Esophagus squamous epithelium (tissue), 5 donors: Measurements from ENCODE around the gene SLC6A4. TPM values are rescaled to one million over a fixed set of nuclear protein-coding genes. Genes with fewer than 3 reads are reported as not detected.
"Not testable (repeated sequence)": the region's sequence is repeated elsewhere in the genome, so short reads cannot be mapped to it uniquely, and the experiment has no call there.

Experiments used
- DNase-seq: peaks from one replicate; lab custom pipeline; 2025; lab: John Stamatoyannopoulos, UW
- H3K27ac ChIP-seq, 4 donors: fragments of 200-600 bp; sonication (generic); one replicate each; pipeline ENCODE4 v1.5.1; 2016 to 2019; ENCODE audit warnings: mild to moderate bottlenecking in 1 of 4
- H3K27me3 ChIP-seq, 4 donors: fragments of 200-600 bp; sonication (generic); 1 replicate in 3 of 4; 2 replicates in 1 of 4; pipeline versions ENCODE4 v1.5.1 to v1.6.0; 2017 to 2021; ENCODE audit warnings: antibody characterized with exemption in 1 of 4
- H3K36me3 ChIP-seq, 3 donors: fragments of 200-600 bp; sonication (generic); one replicate each; pipeline ENCODE4 v1.5.1; 2016 to 2019
- H3K4me1 ChIP-seq, 3 donors: fragments of 200-600 bp; sonication (generic); one replicate each; pipeline ENCODE4 v1.5.1; 2017 to 2019
- H3K4me3 ChIP-seq, 4 donors: fragments of 200-600 bp; sonication (generic); 1 replicate in 3 of 4; 2 replicates in 1 of 4; pipeline ENCODE4 v1.5.1; 2016 to 2019; ENCODE audit warnings: mild to moderate bottlenecking in 2 of 4, moderate library complexity in 1 of 4
- H3K9me3 ChIP-seq, 3 donors: fragments of 200-600 bp; sonication (generic); one replicate each; pipeline ENCODE4 v1.5.1; 2016 to 2019
- POLR2A ChIP-seq, 4 donors: fragments of 450-650 bp; IDR thresholded peaks; one replicate each; pipeline ENCODE4 v1.6.1; 2017; ENCODE audit warnings: antibody characterized with exemption in 4 of 4, mild to moderate bottlenecking in 4 of 4, moderate library complexity in 3 of 4
- WGBS, 2 donors: methylation state at CpG; one replicate each; pipeline ENCODE4 v1.1.5; 2018; 5-methylcytosine and 5-hydroxymethylcytosine counted together
- intact Hi-C: fragments of 100-400 bp; cut with DNase I; formaldehyde crosslinking; loops from one replicate; pipeline ENCODE4 v1.15.0; 2022
- total RNA-seq, 4 donors: library from RNA; depleted of rRNA; stranded (reverse); fragments of >200 nt; gene quantifications; one replicate each; pipeline ENCODE4 v1.1.0, GENCODE V29; 2016
- TF ChIP-seq, protein P1 (sequence below), 6 experiments: fragments of 450-650 bp in 4 of 6; fragments of 200-600 bp in 2 of 6; sonication (generic) in 2 of 6; IDR thresholded peaks; one replicate each; pipeline ENCODE4 v1.5.1; 2016 to 2019; ENCODE audit warnings: antibody characterized with exemption in 6 of 6, mild to moderate bottlenecking in 4 of 6, moderate library complexity in 4 of 6
- donor health status: DM: yes; HTN: yes; CAD: no.

The SLC6A4 gene
- total RNA-seq, 4 donors from 2014 or later, result 0.48 to 8.2 (median 3.5) TPM

- no peak overlapping the region for H3K4me3 ChIP-seq
- DNase-seq, result no peak
- no peak overlapping the region for H3K27ac ChIP-seq
- H3K4me1 ChIP-seq, result no peaks in the 10 kb centered on the region
- TF ChIP-seq, protein P1, sequence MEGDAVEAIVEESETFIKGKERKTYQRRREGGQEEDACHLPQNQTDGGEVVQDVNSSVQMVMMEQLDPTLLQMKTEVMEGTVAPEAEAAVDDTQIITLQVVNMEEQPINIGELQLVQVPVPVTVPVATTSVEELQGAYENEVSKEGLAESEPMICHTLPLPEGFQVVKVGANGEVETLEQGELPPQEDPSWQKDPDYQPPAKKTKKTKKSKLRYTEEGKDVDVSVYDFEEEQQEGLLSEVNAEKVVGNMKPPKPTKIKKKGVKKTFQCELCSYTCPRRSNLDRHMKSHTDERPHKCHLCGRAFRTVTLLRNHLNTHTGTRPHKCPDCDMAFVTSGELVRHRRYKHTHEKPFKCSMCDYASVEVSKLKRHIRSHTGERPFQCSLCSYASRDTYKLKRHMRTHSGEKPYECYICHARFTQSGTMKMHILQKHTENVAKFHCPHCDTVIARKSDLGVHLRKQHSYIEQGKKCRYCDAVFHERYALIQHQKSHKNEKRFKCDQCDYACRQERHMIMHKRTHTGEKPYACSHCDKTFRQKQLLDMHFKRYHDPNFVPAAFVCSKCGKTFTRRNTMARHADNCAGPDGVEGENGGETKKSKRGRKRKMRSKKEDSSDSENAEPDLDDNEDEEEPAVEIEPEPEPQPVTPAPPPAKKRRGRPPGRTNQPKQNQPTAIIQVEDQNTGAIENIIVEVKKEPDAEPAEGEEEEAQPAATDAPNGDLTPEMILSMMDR (IDR thresholded peaks at IDR 0.05), result no peak
- TF ChIP-seq POLR2A (IDR thresholded peaks at IDR 0.05), result no peak
- no peaks in the 10 kb centered on the region for H3K9me3 ChIP-seq
- H3K36me3 ChIP-seq, result peaks cover 0 to 3% (median 0%) of the 10 kb centered on the region in 3 donors
- 87 to 89% methylated on average over 6 of the region's 6 CpGs for WGBS, 2 donors
- H3K27me3 ChIP-seq, result peaks cover 0 to 20% (median 0%) of the 10 kb centered on the region in 4 donors
- intact Hi-C loops, result no loop called here
These were observed 32.0 kb downstream of the SLC6A4 start for GRCh38 chr17:30203471-30203981.

DNA sequence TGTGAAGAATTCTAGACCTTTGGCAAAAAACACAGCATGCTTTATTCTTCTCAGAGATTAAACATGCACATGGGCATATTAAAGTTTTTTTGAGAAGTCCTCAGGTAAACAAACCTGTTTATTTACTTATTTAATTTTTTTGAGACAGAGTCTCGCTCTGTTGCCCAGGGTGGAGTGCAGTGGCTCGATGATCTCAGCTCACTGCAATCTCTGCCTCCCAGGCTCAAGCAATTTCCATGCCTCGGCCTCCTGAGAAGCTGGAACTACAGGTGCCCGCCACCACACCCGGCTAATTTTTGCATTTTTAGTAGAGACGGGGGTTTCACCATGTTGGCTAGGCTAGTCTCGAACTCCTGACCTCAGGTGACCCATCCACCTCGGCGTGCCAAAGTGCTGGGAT is 34.8 kb downstream of the SLC6A4 start:
- H3K9me3 ChIP-seq, H3K4me3 ChIP-seq, H3K27ac ChIP-seq, DNase-seq, H3K4me1 ChIP-seq, intact Hi-C loops, H3K36me3 ChIP-seq: not testable (repeated sequence)
- WGBS, 2 donors, result 72 to 74% methylated on average over 3 to 8 of the region's 9 CpGs
- peaks cover 0 to 15% (median 0%) of the 10 kb centered on the region in 4 donors for H3K27me3 ChIP-seq

DNA sequence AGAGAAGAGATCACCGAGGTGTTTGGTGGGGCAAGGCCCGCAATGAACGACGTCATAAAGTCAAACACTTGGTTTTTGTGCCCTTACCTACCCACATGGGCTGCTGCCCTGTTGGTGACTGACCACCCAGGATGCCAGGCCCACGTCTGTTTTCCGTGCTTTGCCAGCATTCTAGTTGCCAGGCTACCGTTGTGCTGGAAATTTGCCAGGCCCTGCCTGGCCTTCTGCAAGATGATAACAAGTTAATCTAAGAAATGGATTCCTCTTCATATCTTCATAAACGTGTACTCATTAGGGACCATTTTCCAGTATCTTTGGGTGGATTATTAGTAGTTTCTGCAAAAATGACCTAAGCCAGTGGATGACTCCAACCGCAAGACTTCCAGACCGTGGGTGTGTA is 35.4 kb downstream of the SLC6A4 start:
- WGBS, 2 donors, result 80 to 83% methylated on average over 10 of the region's 10 CpGs
- intact Hi-C loops, result no loop called here
- H3K27ac ChIP-seq, result no peak overlapping the region
- no peaks in the 10 kb centered on the region for H3K4me1 ChIP-seq
- no peaks in the 10 kb centered on the region for H3K36me3 ChIP-seq
- H3K9me3 ChIP-seq, result no peaks in the 10 kb centered on the region
- H3K4me3 ChIP-seq, result no peak overlapping the region
- no peak for DNase-seq
- TF ChIP-seq, protein P1 (IDR thresholded peaks at IDR 0.05), result no peak
- TF ChIP-seq POLR2A (IDR thresholded peaks at IDR 0.05), result no peak
- H3K27me3 ChIP-seq, result peaks cover 0 to 9% (median 0%) of the 10 kb centered on the region in 4 donors

GRCh38 chr17:30199600-30199999 is 35.9 kb downstream of the SLC6A4 start:
- no peaks in the 10 kb centered on the region for H3K9me3 ChIP-seq
- TF ChIP-seq, protein P1 (IDR thresholded peaks at IDR 0.05), result no peak
- TF ChIP-seq POLR2A (IDR thresholded peaks at IDR 0.05), result no peak
- peaks cover 0 to 6% (median 0%) of the 10 kb centered on the region in 4 donors for H3K27me3 ChIP-seq
- DNase-seq, result no peak
- no peak overlapping the region for H3K27ac ChIP-seq
- no peaks in the 10 kb centered on the region for H3K4me1 ChIP-seq
- WGBS, 2 donors, result 64 to 67% methylated on average over 5 of the region's 5 CpGs
- no peaks in the 10 kb centered on the region for H3K36me3 ChIP-seq
- intact Hi-C loops, result no loop called here
- H3K4me3 ChIP-seq, result no peak overlapping the region

GRCh38 chr17:30197416-30197815 is 38.1 kb downstream of the SLC6A4 start:
- no peak for DNase-seq
- H3K36me3 ChIP-seq, result no peaks in the 10 kb centered on the region
- 72 to 73% methylated on average over 2 of the region's 4 CpGs for WGBS, 2 donors
- H3K27ac ChIP-seq, result no peak overlapping the region
- H3K27me3 ChIP-seq, result no peaks in the 10 kb centered on the region
- H3K4me1 ChIP-seq, result no peaks in the 10 kb centered on the region
- no peak for TF ChIP-seq POLR2A (IDR thresholded peaks at IDR 0.05)
- TF ChIP-seq, protein P1 (IDR thresholded peaks at IDR 0.05), result no peak
- H3K4me3 ChIP-seq, result no peak overlapping the region
- no peaks in the 10 kb centered on the region for H3K9me3 ChIP-seq
- intact Hi-C loops, result no loop called here

DNA sequence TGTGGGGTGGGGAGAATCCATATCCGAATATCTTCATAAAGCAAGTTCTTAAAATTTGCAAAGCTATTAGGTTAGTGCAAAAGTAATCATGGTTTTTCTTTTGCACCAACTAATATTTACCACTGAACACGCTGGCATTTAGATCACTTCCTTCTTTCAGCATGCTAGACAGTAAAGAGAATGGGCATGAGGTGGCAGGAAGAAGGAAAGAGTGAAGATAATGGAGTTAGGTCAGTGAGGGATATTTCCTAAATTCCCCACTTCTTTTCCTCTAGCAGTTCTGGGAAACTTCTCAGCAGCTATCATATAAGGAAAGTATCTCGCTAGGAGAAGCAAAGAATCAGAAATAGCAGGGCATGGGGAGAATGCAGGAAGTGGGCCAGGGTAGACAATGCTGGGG is 39.0 kb downstream of the SLC6A4 start:
- H3K27me3 ChIP-seq, result no peaks in the 10 kb centered on the region
- no peak for TF ChIP-seq POLR2A (IDR thresholded peaks at IDR 0.05)
- TF ChIP-seq, protein P1 (IDR thresholded peaks at IDR 0.05), result no peak
- no peaks in the 10 kb centered on the region for H3K9me3 ChIP-seq
- WGBS, 2 donors, result 73 to 76% methylated on average over 3 of the region's 3 CpGs
- no peaks in the 10 kb centered on the region for H3K4me1 ChIP-seq
- H3K4me3 ChIP-seq, result no peak overlapping the region
- intact Hi-C loops, result no loop called here
- no peaks in the 10 kb centered on the region for H3K36me3 ChIP-seq
- no peak overlapping the region for H3K27ac ChIP-seq
- no peak for DNase-seq
